ENCODE measurements around the gene ADGRV1.

GRCh38 chr5:91118796-91119195, 560.2 kb downstream of the ADGRV1 start:
- TF ChIP-seq TEAD4 (IDR thresholded peaks at IDR 0.05; ENCODE audit: low read length) (no peak), TEAD4 (CRISPR knock-in tag; IDR thresholded peaks at IDR 0.05; ENCODE audit: borderline replicate concordance) (no peak), CREB1 (IDR thresholded peaks at IDR 0.05) (no peak), CREB1 (CRISPR knock-in tag; IDR thresholded peaks at IDR 0.05) (no peak), SP1 (CRISPR knock-in tag; IDR thresholded peaks at IDR 0.05) (no peak), ARID1B (IDR thresholded peaks at IDR 0.05) (no peak), SRF (CRISPR knock-in tag; IDR thresholded peaks at IDR 0.05) (no peak), EZH2 (IDR thresholded peaks at IDR 0.05; ENCODE audit: borderline replicate concordance, low read depth, low read length) (no peak), JUN (IDR thresholded peaks at IDR 0.05; ENCODE audit: borderline replicate concordance, low read depth, low read length) (no peak), JUN (CRISPR knock-in tag; IDR thresholded peaks at IDR 0.05; ENCODE audit: borderline replicate concordance) (no peak), CTCF (IDR thresholded peaks at IDR 0.05 in 2 of 3, conservative IDR thresholded peaks at IDR 0.05 in 1 of 3; ENCODE audit: insufficient read depth in 2 of 3, low read depth in 1 of 3, low read length in 3 of 3) (no peak), KAT8 (IDR thresholded peaks at IDR 0.05; ENCODE audit: low read depth) (no peak), CHD2 (IDR thresholded peaks at IDR 0.05; ENCODE audit: low read depth, low read length) (no peak), PCBP2 (IDR thresholded peaks at IDR 0.05; ENCODE audit: low read depth, low read length, poor library complexity, severe bottlenecking) (no peak), TRIM24 (IDR thresholded peaks at IDR 0.05) (no peak), NR2C2 (CRISPR knock-in tag; IDR thresholded peaks at IDR 0.05) (no peak), NR2C2 (tag; IDR thresholded peaks at IDR 0.05) (no peak), ZNF778 (CRISPR knock-in tag; IDR thresholded peaks at IDR 0.05) (no peak)

Data from K562 (cell line).